Mesenchymal stem cell (in vitro differentiated cells and primary cell): ENCODE measurements around the gene PPP4C.
A peak's percentile ranks its signal among the peaks of the same experiment; 100 is the strongest.

ENCODE experiments used
- DNase-seq: peaks from one replicate; pipeline ENCODE4 v3.0.0-alpha.2; 2013
- H2AFZ ChIP-seq: one replicate; pipeline ENCODE4 v1.6.1; 2013; ENCODE audit warnings: low read depth, mild to moderate bottlenecking, control low read depth, inconsistent platforms, low read length, moderate library complexity
- H2AK5ac ChIP-seq: 2 replicates; pipeline ENCODE4 v1.6.1; 2013; ENCODE audit warnings: low read length, moderate library complexity, mild to moderate bottlenecking, inconsistent platforms; ENCODE audit not compliant: severe bottlenecking
- H2BK120ac ChIP-seq: one replicate; pipeline ENCODE4 v1.6.1; 2013; ENCODE audit warnings: low read depth, mild to moderate bottlenecking, inconsistent platforms, low read length, moderate library complexity
- H2BK12ac ChIP-seq, 2 experiments: one replicate each; pipeline ENCODE4 v1.6.1; 2013; ENCODE audit warnings: inconsistent platforms in 2 of 2, low read length in 2 of 2, mild to moderate bottlenecking in 2 of 2, moderate library complexity in 2 of 2, control low read depth in 1 of 2
- H2BK15ac ChIP-seq: one replicate; pipeline ENCODE4 v1.6.1; 2013; ENCODE audit warnings: mild to moderate bottlenecking, low read depth, inconsistent platforms; ENCODE audit not compliant: poor library complexity, severe bottlenecking
- H2BK5ac ChIP-seq: 2 replicates; pipeline ENCODE4 v1.6.1; 2013; ENCODE audit warnings: low read depth, mild to moderate bottlenecking, low read length, control low read depth, inconsistent platforms; ENCODE audit not compliant: poor library complexity, severe bottlenecking
- H3K14ac ChIP-seq, 2 experiments: one replicate each; pipeline ENCODE4 v1.6.1; 2013; ENCODE audit warnings: inconsistent platforms in 2 of 2, low read length in 2 of 2, control low read depth in 1 of 2, mild to moderate bottlenecking in 1 of 2, moderate library complexity in 1 of 2
- H3K18ac ChIP-seq, 2 experiments: one replicate each; pipeline ENCODE4 v1.6.1; 2013; ENCODE audit warnings: inconsistent platforms in 2 of 2, low read length in 2 of 2, control low read depth in 1 of 2, low read depth in 1 of 2, mild to moderate bottlenecking in 1 of 2
- H3K23ac ChIP-seq, 2 experiments: one replicate each; pipeline ENCODE4 v1.6.1; 2013; ENCODE audit warnings: inconsistent platforms in 2 of 2, low read length in 2 of 2, mild to moderate bottlenecking in 2 of 2, moderate library complexity in 2 of 2, control low read depth in 1 of 2
- H3K27ac ChIP-seq: 2 replicates; pipeline ENCODE4 v1.5.1; 2013; ENCODE audit warnings: mild to moderate bottlenecking, moderate library complexity, low read length, control low read depth, inconsistent platforms; ENCODE audit not compliant: poor library complexity, severe bottlenecking
- H3K27me3 ChIP-seq, 2 experiments: 2 replicates each; pipeline versions ENCODE4 v1.6.1 to v1.7.0; 2013; ENCODE audit warnings: low read length in 2 of 2, mild to moderate bottlenecking in 2 of 2, moderate library complexity in 2 of 2, control low read depth in 1 of 2, inconsistent platforms in 1 of 2; ENCODE audit not compliant: control insufficient read depth in 1 of 2, insufficient read depth in 1 of 2
- H3K36me3 ChIP-seq, 2 experiments: 2 replicates each; pipeline versions ENCODE4 v1.6.1 to v1.7.0; 2013; ENCODE audit warnings: low read length in 2 of 2, control low read depth in 1 of 2, inconsistent platforms in 1 of 2, low read depth in 1 of 2, mild to moderate bottlenecking in 1 of 2; ENCODE audit not compliant: insufficient read depth in 2 of 2, control insufficient read depth in 1 of 2
- H3K4ac ChIP-seq, 2 experiments: one replicate each; pipeline ENCODE4 v1.6.1; 2013; ENCODE audit warnings: inconsistent platforms in 2 of 2, low read length in 2 of 2, mild to moderate bottlenecking in 2 of 2, moderate library complexity in 2 of 2, control low read depth in 1 of 2, low read depth in 1 of 2
- H3K4me1 ChIP-seq: 2 replicates; pipeline ENCODE4 v1.6.1; 2013; ENCODE audit warnings: low read depth, low read length, control low read depth; ENCODE audit not compliant: control insufficient read depth, insufficient read depth
- H3K4me2 ChIP-seq: 2 replicates; pipeline ENCODE4 v1.6.1; 2013; ENCODE audit warnings: low read length, mild to moderate bottlenecking, inconsistent platforms; ENCODE audit not compliant: poor library complexity, severe bottlenecking
- H3K4me3 ChIP-seq, 2 experiments: 2 replicates each; pipeline versions ENCODE4 v1.5.1 to v1.7.0; 2013; ENCODE audit warnings: low read length in 2 of 2, mild to moderate bottlenecking in 2 of 2, control low read depth in 1 of 2, low read depth in 1 of 2; ENCODE audit not compliant: insufficient read depth in 1 of 2
- H3K79me1 ChIP-seq: replicated peaks from 2 replicates; pipeline ENCODE4 v1.6.1; 2013; ENCODE audit warnings: mild to moderate bottlenecking, control low read depth, low read length, inconsistent platforms; ENCODE audit not compliant: poor library complexity, severe bottlenecking
- H3K9ac ChIP-seq: 2 replicates; pipeline ENCODE4 v1.7.0; 2013; ENCODE audit warnings: mild to moderate bottlenecking, low read length, moderate library complexity
- H3K9me3 ChIP-seq: 2 replicates; pipeline ENCODE4 v1.7.0; 2013; ENCODE audit warnings: mild to moderate bottlenecking, low read length; ENCODE audit not compliant: control insufficient read depth
- H4K8ac ChIP-seq: one replicate; pipeline ENCODE4 v1.6.1; 2013; ENCODE audit warnings: inconsistent platforms, mild to moderate bottlenecking, low read length, moderate library complexity
- H4K91ac ChIP-seq: one replicate; pipeline ENCODE4 v1.6.1; 2013; ENCODE audit warnings: mild to moderate bottlenecking, low read length, inconsistent platforms
- WGBS: methylation state at CpG from one replicate; pipeline ENCODE4 v1.1.7; 2013; ENCODE audit warnings: mixed read lengths; 5-methylcytosine and 5-hydroxymethylcytosine counted together

The PPP4C gene

DNA sequence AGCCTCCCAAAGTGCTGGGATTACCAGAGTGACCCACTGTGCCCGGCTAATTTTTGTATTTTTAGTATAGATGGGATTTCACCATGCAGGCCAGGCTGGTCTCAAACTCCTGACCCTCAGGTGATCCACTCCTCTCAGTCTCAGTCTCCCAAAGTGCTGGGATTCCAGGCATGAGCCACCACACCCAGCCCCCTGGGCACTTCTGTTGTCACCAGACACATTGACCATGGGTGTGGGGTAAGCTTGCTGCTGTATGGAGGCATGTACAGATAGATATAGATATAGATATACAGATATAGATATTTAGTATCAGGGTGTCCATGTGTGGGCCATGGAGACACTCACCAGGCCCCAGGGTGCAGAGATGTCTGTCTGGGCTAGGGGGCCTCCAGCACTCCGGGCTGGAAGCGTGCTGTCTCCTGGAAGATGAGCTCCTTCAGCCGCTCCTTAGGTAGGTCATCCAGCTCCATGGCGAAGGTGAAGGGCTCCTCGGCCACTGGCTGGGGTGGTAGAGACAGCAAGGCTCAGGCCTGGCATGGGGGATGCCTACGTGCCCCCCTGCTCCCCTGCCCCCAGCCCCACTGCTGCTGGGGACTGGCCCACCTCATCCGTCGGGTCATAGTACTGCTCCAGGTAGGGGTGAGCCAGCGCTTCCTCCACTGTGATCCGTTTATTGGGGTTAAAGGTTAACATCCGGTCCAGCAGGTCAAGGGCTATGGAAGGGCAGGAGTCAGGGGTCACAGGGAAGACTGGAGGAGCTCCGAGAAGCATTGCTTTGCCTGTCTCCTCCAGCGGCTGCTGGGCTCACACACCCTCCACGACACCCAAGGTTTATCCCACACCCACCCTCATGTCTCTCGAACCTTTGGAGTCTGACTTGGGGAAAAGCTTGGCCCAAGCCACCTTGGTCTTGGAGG is 40.8 kb downstream of the PPP4C start:
- Histone ChIP-seq H3K14ac (no peak overlapping the region), H3K18ac (no peak overlapping the region), H3K9me3 (no peaks in the 10 kb centered on the region), H2AK5ac (no peak overlapping the region), H2AFZ (no peak overlapping the region), H3K9ac (no peak overlapping the region), H3K4ac (no peak overlapping the region), H3K36me3 (peaks cover 73 to 82% of the 10 kb centered on the region in 2 experiments), H3K27me3 (no peaks in the 10 kb centered on the region), H4K91ac (no peak overlapping the region), H3K4me3 (no peak overlapping the region), H2BK120ac (no peak overlapping the region), H3K4me1 (peaks cover 12% of the 10 kb centered on the region), H3K4me2 (no peak overlapping the region), H2BK5ac (no peak overlapping the region), H3K23ac (no peak overlapping the region), H3K79me1 (no peaks in the 10 kb centered on the region), H2BK12ac (no peak overlapping the region), H3K27ac (no peak overlapping the region), H2BK15ac (no peak overlapping the region), H4K8ac (no peak overlapping the region)
- whole genome bisulfite sequencing: 85% methylated on average over 15 of the region's 16 CpGs
- no peak for DNase-seq

- 97% methylated on average over 9 of the region's 10 CpGs for WGBS
- DNase-seq: no peak
These were observed 42.0 kb downstream of the PPP4C start for GRCh38 chr16:30117768-30118167.

DNA sequence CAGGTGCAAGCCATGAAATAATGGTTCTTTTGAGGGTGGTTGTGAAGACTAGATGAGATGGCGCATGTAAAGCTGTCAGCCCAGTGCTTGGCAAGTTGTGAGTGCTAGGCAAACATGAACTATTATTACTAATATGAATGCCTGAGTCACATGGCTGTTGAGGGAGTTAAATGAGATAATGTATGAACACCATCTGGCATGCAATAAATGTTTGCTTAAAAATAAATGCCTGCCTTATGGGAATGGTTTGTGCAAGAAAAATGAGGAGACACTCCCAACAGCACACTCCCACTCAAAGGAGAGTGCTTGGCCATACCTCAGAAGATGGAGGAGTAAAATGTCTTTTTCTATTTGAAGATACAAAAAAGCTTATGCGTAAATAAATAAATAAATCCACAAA is 43.6 kb downstream of the PPP4C start:
- 100% methylated on average over 2 of the region's 2 CpGs for WGBS
- Histone ChIP-seq H3K79me1 (peaks cover 8% of the 10 kb centered on the region), H2BK5ac (no peak overlapping the region), H3K27ac (no peak overlapping the region), H3K9me3 (no peaks in the 10 kb centered on the region), H4K8ac (no peak overlapping the region), H4K91ac (no peak overlapping the region), H3K4me2 (no peak overlapping the region), H3K27me3 (no peaks in the 10 kb centered on the region), H2AFZ (no peak overlapping the region), H3K4me1 (peaks cover 12% of the 10 kb centered on the region), H2BK12ac (no peak overlapping the region), H3K4me3 (no peak overlapping the region), H3K14ac (no peak overlapping the region), H3K9ac (peak overlapping the region; percentile 38), H2AK5ac (no peak overlapping the region), H3K23ac (no peak overlapping the region), H3K4ac (no peak overlapping the region), H3K18ac (no peak overlapping the region), H3K36me3 (peaks cover 51 to 68% of the 10 kb centered on the region in 2 experiments), H2BK15ac (no peak overlapping the region), H2BK120ac (no peak overlapping the region)
- no peak for DNase-seq

More at GRCh38 chr16:30117768-30118167, 42.0 kb downstream of the PPP4C start:
- Histone ChIP-seq H2AFZ (no peak overlapping the region), H3K23ac (no peak overlapping the region), H3K27ac (no peak overlapping the region), H2BK12ac (no peak overlapping the region), H3K18ac (no peak overlapping the region), H2BK5ac (no peak overlapping the region), H3K27me3 (no peaks in the 10 kb centered on the region), H3K4me2 (no peak overlapping the region), H3K4me3 (no peak overlapping the region), H3K4me1 (peaks cover 17% of the 10 kb centered on the region), H3K4ac (no peak overlapping the region), H2BK15ac (no peak overlapping the region), H3K14ac (no peak overlapping the region), H3K36me3 (peaks cover 68 to 76% of the 10 kb centered on the region in 2 experiments), H2BK120ac (no peak overlapping the region), H4K91ac (no peak overlapping the region), H3K9ac (no peak overlapping the region), H2AK5ac (no peak overlapping the region), H3K79me1 (peaks cover 8% of the 10 kb centered on the region), H3K9me3 (no peaks in the 10 kb centered on the region), H4K8ac (no peak overlapping the region)

- Histone ChIP-seq H3K9me3 (no peaks in the 10 kb centered on the region), H3K23ac (no peak overlapping the region), H2BK5ac (no peak overlapping the region), H3K9ac (peak overlapping the region; percentile 93), H3K4me2 (no peak overlapping the region), H3K27me3 (no peaks in the 10 kb centered on the region), H2BK120ac (no peak overlapping the region), H3K4ac (no peak overlapping the region), H2BK12ac (no peak overlapping the region), H4K91ac (no peak overlapping the region), H2AFZ (no peak overlapping the region), H2AK5ac (no peak overlapping the region), H3K4me1 (peaks cover 12% of the 10 kb centered on the region), H4K8ac (no peak overlapping the region), H3K4me3 (no peak overlapping the region), H3K36me3 (peaks cover 44 to 59% of the 10 kb centered on the region in 2 experiments), H3K14ac (no peak overlapping the region), H3K79me1 (peaks cover 8% of the 10 kb centered on the region), H3K18ac (no peak overlapping the region), H2BK15ac (no peak overlapping the region), H3K27ac (no peak overlapping the region)
- WGBS: 100% methylated on average over 1 of the region's 3 CpGs
- DNase-seq: no peak
These were observed 44.7 kb downstream of the PPP4C start for GRCh38 chr16:30120340-30121105.
